Smooth muscle cell of the brain vasculature (primary cell): Measurements from ENCODE around the gene ATP5ME.
"Not testable (repeated sequence)": the region's sequence is repeated elsewhere in the genome, so short reads cannot be mapped to it uniquely, and the experiment has no call there.

ENCODE experiments used
- DNase-seq: peaks from one replicate; pipeline ENCODE4 v3.0.0-alpha.2; 2012; ENCODE audit warnings: low read depth, low spot score

The ATP5ME gene

GRCh38 chr4:674172-675035 lies at the start of gene ATP5ME, which contains the start of gene MYL5:
Gene ATP5ME, minus strand, starts transcription at chr4:674276. Its CDS starts 29 bp downstream, at chr4:674247.
Gene MYL5, plus strand, starts transcription at chr4:674542. Its CDS starts 3,485 bp downstream, at chr4:678027.
- DNase-seq = peak; percentile 91

- no peak for DNase-seq
Observed at GRCh38 chr4:722851-723360, 48.8 kb upstream of the ATP5ME start.

GRCh38 chr4:722169-722725 lies 48.2 kb upstream of the ATP5ME start:
- no peak for DNase-seq

GRCh38 chr4:721261-722168 lies 47.4 kb upstream of the ATP5ME start:
- no peak for DNase-seq

- DNase-seq = no peak
Observed at GRCh38 chr4:720111-720860, 46.2 kb upstream of the ATP5ME start.

- no peak for DNase-seq
Observed at GRCh38 chr4:718460-718859, 44.4 kb upstream of the ATP5ME start.

- no peak for DNase-seq
Observed at GRCh38 chr4:717601-718320, 43.7 kb upstream of the ATP5ME start.

- DNase-seq = no peak
Observed at GRCh38 chr4:714087-714486, 40.0 kb upstream of the ATP5ME start.

GRCh38 chr4:712916-713632 lies 39.0 kb upstream of the ATP5ME start:
- DNase-seq = no peak

- DNase-seq = no peak
Observed at GRCh38 chr4:712093-712492, 38.0 kb upstream of the ATP5ME start.

GRCh38 chr4:710916-711315 lies 36.8 kb upstream of the ATP5ME start:
- no peak for DNase-seq

GRCh38 chr4:710116-710515 lies 36.0 kb upstream of the ATP5ME start:
- DNase-seq = no peak

GRCh38 chr4:709348-709747 lies 35.3 kb upstream of the ATP5ME start:
- DNase-seq = no peak

GRCh38 chr4:708631-708933 lies 34.5 kb upstream of the ATP5ME start:
- DNase-seq = no peak

- no peak for DNase-seq
Observed at GRCh38 chr4:707929-708630, 34.0 kb upstream of the ATP5ME start.

- no peak for DNase-seq
Observed at GRCh38 chr4:706834-707598, 32.9 kb upstream of the ATP5ME start.

- not testable (repeated sequence) for DNase-seq
Observed at GRCh38 chr4:706083-706633, 32.1 kb upstream of the ATP5ME start.
